Measurements from ENCODE around the gene FLNA.

FLNA gene

GRCh38 chrX:154362085-154362742 is 12.2 kb downstream of the FLNA start:
- TF ChIP-seq, protein P1, sequence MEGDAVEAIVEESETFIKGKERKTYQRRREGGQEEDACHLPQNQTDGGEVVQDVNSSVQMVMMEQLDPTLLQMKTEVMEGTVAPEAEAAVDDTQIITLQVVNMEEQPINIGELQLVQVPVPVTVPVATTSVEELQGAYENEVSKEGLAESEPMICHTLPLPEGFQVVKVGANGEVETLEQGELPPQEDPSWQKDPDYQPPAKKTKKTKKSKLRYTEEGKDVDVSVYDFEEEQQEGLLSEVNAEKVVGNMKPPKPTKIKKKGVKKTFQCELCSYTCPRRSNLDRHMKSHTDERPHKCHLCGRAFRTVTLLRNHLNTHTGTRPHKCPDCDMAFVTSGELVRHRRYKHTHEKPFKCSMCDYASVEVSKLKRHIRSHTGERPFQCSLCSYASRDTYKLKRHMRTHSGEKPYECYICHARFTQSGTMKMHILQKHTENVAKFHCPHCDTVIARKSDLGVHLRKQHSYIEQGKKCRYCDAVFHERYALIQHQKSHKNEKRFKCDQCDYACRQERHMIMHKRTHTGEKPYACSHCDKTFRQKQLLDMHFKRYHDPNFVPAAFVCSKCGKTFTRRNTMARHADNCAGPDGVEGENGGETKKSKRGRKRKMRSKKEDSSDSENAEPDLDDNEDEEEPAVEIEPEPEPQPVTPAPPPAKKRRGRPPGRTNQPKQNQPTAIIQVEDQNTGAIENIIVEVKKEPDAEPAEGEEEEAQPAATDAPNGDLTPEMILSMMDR (conservative IDR thresholded peaks at IDR 0.05), result no peak
- TF ChIP-seq ZFX (IDR thresholded peaks at IDR 0.05), result no peak

DNA sequence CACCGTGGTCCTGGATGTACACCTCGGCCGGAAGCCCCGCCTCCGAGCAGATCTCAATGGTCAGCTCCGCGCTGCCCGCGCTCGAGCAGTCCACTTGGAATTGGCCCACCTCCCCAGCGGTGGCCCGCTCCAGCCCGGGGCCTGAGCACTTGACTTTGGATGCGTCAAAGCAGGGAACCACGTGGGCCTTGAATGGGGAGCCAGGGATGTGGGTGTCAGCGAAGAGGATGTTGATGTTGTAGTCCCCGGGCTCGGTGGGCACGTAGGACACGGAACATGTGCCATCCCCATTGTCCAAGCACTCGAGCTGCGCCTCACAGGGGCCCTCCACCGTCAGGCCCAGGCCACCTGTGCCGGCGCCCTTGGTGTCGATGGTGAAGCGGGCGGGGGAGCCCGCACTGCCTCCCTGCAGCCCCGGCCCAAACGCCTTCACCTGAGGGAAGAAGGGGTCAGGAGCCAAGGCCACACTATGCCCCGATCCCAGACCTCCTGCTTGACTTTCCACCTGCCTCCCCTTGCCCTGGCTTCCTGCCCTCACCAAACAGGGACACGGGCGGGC is 14.2 kb downstream of the FLNA start:
- TF ChIP-seq ZFX (IDR thresholded peaks at IDR 0.05), result no peak
- TF ChIP-seq, protein P1 (conservative IDR thresholded peaks at IDR 0.05), result no peak
- no peak overlapping the region for H3K27ac ChIP-seq

More at GRCh38 chrX:154362085-154362742, 12.2 kb downstream of the FLNA start:
- H3K27ac ChIP-seq, result no peak overlapping the region

- TF ChIP-seq, protein P1 (conservative IDR thresholded peaks at IDR 0.05), result no peak
- no peak for TF ChIP-seq ZFX (IDR thresholded peaks at IDR 0.05)
- no peak overlapping the region for H3K27ac ChIP-seq
Observed at GRCh38 chrX:154359362-154360154, 14.9 kb downstream of the FLNA start.

DNA sequence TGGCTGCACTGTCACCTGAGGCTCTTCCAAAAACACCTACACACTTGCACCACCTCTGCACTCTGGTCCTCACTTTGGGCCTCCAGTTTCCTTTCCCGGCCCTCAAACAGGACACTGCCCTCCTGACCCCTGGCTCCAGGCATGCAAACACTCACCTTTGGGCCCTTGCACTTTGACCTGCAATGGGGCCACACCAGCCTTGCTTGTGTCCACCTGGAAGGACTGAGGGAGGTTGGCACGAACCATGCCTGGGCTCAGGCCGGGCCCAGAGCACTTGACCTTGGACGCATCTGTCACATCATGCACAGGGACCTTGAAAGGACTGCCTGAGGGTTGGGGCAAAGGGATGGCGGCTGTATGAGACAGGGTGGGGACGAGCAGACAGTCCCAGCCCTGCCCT is 15.6 kb downstream of the FLNA start:
- TF ChIP-seq, protein P1 (conservative IDR thresholded peaks at IDR 0.05), result no peak
- TF ChIP-seq ZFX (IDR thresholded peaks at IDR 0.05), result no peak

DNA sequence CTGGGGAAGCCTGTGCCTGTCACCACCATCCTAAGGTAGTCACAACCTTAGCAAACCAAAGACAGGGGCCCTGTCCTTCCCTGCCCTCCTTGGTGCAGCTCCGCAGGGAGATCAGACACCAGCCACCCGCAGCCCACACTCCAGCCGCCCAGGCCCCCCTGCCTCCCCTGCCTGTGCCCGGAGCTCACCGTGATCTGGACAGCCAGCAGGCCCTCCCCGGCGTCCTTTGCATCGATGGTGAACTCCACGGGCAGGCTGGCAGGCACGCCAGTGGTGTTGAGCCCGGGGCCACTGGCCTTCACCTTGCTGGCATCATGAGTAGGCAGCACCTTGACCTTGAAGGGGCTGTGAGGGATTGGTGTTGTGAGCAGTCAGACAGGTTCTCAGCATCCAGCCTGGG is 16.4 kb downstream of the FLNA start:
- H3K27ac ChIP-seq, result no peak overlapping the region
- TF ChIP-seq, protein P1 (conservative IDR thresholded peaks at IDR 0.05), result no peak
- TF ChIP-seq ZFX (IDR thresholded peaks at IDR 0.05), result no peak

More for the DNA sequence above, 15.6 kb downstream of the FLNA start:
- no peak overlapping the region for H3K27ac ChIP-seq

GRCh38 chrX:154357205-154357604 is 17.2 kb downstream of the FLNA start:
- H3K27ac ChIP-seq, result no peak overlapping the region
- no peak for TF ChIP-seq ZFX (IDR thresholded peaks at IDR 0.05)
- TF ChIP-seq, protein P1 (conservative IDR thresholded peaks at IDR 0.05), result no peak

GRCh38 chrX:154356596-154356995 is 17.8 kb downstream of the FLNA start:
- H3K27ac ChIP-seq, result no peak overlapping the region
- TF ChIP-seq, protein P1 (conservative IDR thresholded peaks at IDR 0.05), result no peak
- no peak for TF ChIP-seq ZFX (IDR thresholded peaks at IDR 0.05)
